ENCODE results near the gene GALNT16.

The GALNT16 gene

GRCh38 chr14:69281450-69282169 is 21.7 kb downstream of the GALNT16 start:
- DNase-seq (ENCODE audit: low read depth in 1 of 2, low spot score in 1 of 2): no peak
- Histone ChIP-seq H3K27me3 (ENCODE audit: insufficient read depth, poor library complexity, severe bottlenecking) (no peaks in the 10 kb centered on the region), H3K4me3 (replicated peaks; ENCODE audit: insufficient read depth, low read length) (no peak overlapping the region), H3K27ac (replicated peaks) (no peak overlapping the region)
- no peak for TF ChIP-seq REST (IDR thresholded peaks at IDR 0.05; ENCODE audit: insufficient replicate concordance, low read depth)
- TF ChIP-seq GABPA (IDR thresholded peaks at IDR 0.05; ENCODE audit: low read depth): no peak
- TF ChIP-seq POLR2AphosphoS5 (IDR thresholded peaks at IDR 0.05; ENCODE audit: low read depth): no peak
- TF ChIP-seq, protein P1, sequence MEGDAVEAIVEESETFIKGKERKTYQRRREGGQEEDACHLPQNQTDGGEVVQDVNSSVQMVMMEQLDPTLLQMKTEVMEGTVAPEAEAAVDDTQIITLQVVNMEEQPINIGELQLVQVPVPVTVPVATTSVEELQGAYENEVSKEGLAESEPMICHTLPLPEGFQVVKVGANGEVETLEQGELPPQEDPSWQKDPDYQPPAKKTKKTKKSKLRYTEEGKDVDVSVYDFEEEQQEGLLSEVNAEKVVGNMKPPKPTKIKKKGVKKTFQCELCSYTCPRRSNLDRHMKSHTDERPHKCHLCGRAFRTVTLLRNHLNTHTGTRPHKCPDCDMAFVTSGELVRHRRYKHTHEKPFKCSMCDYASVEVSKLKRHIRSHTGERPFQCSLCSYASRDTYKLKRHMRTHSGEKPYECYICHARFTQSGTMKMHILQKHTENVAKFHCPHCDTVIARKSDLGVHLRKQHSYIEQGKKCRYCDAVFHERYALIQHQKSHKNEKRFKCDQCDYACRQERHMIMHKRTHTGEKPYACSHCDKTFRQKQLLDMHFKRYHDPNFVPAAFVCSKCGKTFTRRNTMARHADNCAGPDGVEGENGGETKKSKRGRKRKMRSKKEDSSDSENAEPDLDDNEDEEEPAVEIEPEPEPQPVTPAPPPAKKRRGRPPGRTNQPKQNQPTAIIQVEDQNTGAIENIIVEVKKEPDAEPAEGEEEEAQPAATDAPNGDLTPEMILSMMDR (IDR thresholded peaks at IDR 0.05; ENCODE audit: insufficient read depth, low read length): no peak
- TF ChIP-seq SPI1 (IDR thresholded peaks at IDR 0.05; ENCODE audit: borderline replicate concordance, low read depth): no peak

DNA sequence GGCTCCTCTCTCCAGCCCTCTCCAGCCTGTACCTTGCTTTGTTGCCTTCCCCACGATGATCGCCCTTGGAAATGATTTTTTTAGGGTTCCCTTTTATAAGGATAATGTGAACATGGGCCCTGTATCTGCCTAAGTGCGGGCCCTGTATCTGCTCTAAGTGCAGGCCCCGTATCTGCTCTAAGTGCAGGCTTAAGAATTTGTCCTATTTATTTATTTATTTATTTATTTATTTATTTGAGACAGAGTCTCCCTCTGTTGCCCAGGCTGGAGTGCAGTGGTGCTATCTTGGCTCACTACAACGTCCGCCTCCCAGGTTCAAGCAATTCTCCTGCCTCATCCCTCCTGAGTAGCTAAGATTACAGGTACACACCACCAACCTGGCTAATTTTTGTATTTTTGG is 22.5 kb downstream of the GALNT16 start:
- TF ChIP-seq REST (IDR thresholded peaks at IDR 0.05; ENCODE audit: insufficient replicate concordance, low read depth) (no peak), POLR2AphosphoS5 (IDR thresholded peaks at IDR 0.05; ENCODE audit: low read depth) (no peak), SPI1 (IDR thresholded peaks at IDR 0.05; ENCODE audit: borderline replicate concordance, low read depth) (no peak), GABPA (IDR thresholded peaks at IDR 0.05; ENCODE audit: low read depth) (no peak)
- TF ChIP-seq, protein P1 (IDR thresholded peaks at IDR 0.05; ENCODE audit: insufficient read depth, low read length): no peak
- H3K27ac ChIP-seq (replicated peaks): no peak overlapping the region
- H3K4me3 ChIP-seq (replicated peaks; ENCODE audit: insufficient read depth, low read length): no peak overlapping the region
- DNase-seq (ENCODE audit: low read depth in 1 of 2, low spot score in 1 of 2): no peak
- H3K27me3 ChIP-seq (ENCODE audit: insufficient read depth, poor library complexity, severe bottlenecking): no peaks in the 10 kb centered on the region

DNA sequence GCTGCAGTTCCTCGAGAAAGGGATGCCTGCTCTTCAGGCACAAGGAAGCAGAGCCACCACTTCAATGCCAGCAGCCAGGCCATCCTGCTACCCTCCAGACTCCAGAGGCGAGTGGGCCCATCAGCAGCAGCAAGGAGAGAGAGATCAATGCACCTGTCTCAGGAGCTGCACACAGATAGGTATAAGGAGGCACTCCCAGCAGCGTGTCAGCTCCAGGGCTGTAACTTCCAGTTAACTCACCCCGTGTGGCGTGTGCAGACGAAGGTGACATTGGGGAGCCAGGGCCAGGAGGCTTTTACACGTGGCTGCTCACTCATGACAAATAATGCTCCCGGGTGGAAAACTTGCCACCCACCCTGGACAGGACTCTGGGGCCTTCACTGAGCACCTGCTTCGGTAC is 24.2 kb downstream of the GALNT16 start:
- Histone ChIP-seq H3K27me3 (ENCODE audit: insufficient read depth, poor library complexity, severe bottlenecking) (no peaks in the 10 kb centered on the region), H3K27ac (replicated peaks) (no peak overlapping the region), H3K4me3 (replicated peaks; ENCODE audit: insufficient read depth, low read length) (no peak overlapping the region)
- no peak for DNase-seq (ENCODE audit: low read depth in 1 of 2, low spot score in 1 of 2)
- TF ChIP-seq, protein P1 (IDR thresholded peaks at IDR 0.05; ENCODE audit: insufficient read depth, low read length): no peak
- no peak for TF ChIP-seq POLR2AphosphoS5 (IDR thresholded peaks at IDR 0.05; ENCODE audit: low read depth)
- TF ChIP-seq REST (IDR thresholded peaks at IDR 0.05; ENCODE audit: insufficient replicate concordance, low read depth): no peak
- TF ChIP-seq GABPA (IDR thresholded peaks at IDR 0.05; ENCODE audit: low read depth): no peak
- TF ChIP-seq SPI1 (IDR thresholded peaks at IDR 0.05; ENCODE audit: borderline replicate concordance, low read depth): no peak
